ENCODE data around the gene FBXL7. TPM values are rescaled to one million over a fixed set of nuclear protein-coding genes. Genes with fewer than 3 reads are reported as not detected.

FBXL7 gene
- total and polyA plus RNA-seq, 2 experiments from 2014 or later, result 4.5 to 15.2 TPM

DNA sequence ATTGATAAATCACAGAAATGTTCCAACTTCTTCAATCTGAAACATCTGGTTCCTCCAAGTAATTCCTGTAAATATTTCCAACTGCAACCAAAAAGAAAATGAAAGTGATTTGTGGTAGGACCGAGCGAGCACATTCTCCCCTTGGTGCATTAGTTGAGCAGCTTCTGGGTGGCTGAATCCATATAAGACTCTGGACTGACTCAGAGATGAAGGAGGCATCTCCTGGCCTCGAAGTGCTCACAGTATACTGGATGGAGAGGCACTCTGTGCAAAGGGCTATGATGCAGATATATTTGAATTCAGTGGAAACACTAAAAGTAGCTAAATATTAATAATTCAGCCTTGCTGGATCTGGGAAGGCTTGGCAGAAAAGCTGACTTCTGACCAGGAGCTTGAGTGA, 414.7 kb downstream of the FBXL7 start:
- H3F3A ChIP-seq (replicated peaks; ENCODE audit: low read depth), result no peaks in the 10 kb centered on the region
- ATAC-seq, result no peak
- no peaks in the 10 kb centered on the region for H3K27me3 ChIP-seq (ENCODE audit: insufficient read depth)
- Mint-ChIP-seq H3K27me3 (ENCODE audit: insufficient read depth, low read depth, poor library complexity) (no peaks in the 10 kb centered on the region), H3K9me3 (no peaks in the 10 kb centered on the region; the same call in 2 of the 3 replicates), H3K4me1 (peaks cover 22% of the 10 kb centered on the region), H3K27ac (no peak overlapping the region), H3K4me3 (no peak overlapping the region), H3K36me3 (ENCODE audit: low read depth) (no peaks in the 10 kb centered on the region; the same call in 2 of the 3 replicates)
- no peak overlapping the region for H3K4me2 ChIP-seq
- no peak overlapping the region for H2AFZ ChIP-seq
- no peaks in the 10 kb centered on the region for H4K20me1 ChIP-seq (replicated peaks; ENCODE audit: insufficient read depth)
- DNase-seq (ENCODE audit: low spot score), result no peak
- H3K9me2 ChIP-seq (ENCODE audit: insufficient read depth), result no peaks in the 10 kb centered on the region
- TF ChIP-seq ZNF331 (CRISPR knock-in tag; IDR thresholded peaks at IDR 0.05; ENCODE audit: low read depth) (no peak), EZH2phosphoT487 (IDR thresholded peaks at IDR 0.05; ENCODE audit: unreplicated experiment) (no peak), CTCF (conservative IDR thresholded peaks at IDR 0.05; ENCODE audit: low read depth in 2 of 2) (no peak), EZH2 (IDR thresholded peaks at IDR 0.05; ENCODE audit: low read depth, unreplicated experiment) (no peak), ETS1 (IDR thresholded peaks at IDR 0.05) (no peak), POLR2AphosphoS5 (IDR thresholded peaks at IDR 0.05; ENCODE audit: low read depth) (no peak), STAT1 (IDR thresholded peaks at IDR 0.05; ENCODE audit: unreplicated experiment) (no peak), NANOG (IDR thresholded peaks at IDR 0.05; ENCODE audit: borderline replicate concordance) (no peak), JUNB (IDR thresholded peaks at IDR 0.05; ENCODE audit: unreplicated experiment) (no peak), ZNF114 (CRISPR knock-in tag; IDR thresholded peaks at IDR 0.05) (no peak), ZNF462 (CRISPR knock-in tag; IDR thresholded peaks at IDR 0.05) (no peak), CREB1 (CRISPR knock-in tag; IDR thresholded peaks at IDR 0.05; ENCODE audit: low read depth) (no peak)
- TF ChIP-seq, protein P1, sequence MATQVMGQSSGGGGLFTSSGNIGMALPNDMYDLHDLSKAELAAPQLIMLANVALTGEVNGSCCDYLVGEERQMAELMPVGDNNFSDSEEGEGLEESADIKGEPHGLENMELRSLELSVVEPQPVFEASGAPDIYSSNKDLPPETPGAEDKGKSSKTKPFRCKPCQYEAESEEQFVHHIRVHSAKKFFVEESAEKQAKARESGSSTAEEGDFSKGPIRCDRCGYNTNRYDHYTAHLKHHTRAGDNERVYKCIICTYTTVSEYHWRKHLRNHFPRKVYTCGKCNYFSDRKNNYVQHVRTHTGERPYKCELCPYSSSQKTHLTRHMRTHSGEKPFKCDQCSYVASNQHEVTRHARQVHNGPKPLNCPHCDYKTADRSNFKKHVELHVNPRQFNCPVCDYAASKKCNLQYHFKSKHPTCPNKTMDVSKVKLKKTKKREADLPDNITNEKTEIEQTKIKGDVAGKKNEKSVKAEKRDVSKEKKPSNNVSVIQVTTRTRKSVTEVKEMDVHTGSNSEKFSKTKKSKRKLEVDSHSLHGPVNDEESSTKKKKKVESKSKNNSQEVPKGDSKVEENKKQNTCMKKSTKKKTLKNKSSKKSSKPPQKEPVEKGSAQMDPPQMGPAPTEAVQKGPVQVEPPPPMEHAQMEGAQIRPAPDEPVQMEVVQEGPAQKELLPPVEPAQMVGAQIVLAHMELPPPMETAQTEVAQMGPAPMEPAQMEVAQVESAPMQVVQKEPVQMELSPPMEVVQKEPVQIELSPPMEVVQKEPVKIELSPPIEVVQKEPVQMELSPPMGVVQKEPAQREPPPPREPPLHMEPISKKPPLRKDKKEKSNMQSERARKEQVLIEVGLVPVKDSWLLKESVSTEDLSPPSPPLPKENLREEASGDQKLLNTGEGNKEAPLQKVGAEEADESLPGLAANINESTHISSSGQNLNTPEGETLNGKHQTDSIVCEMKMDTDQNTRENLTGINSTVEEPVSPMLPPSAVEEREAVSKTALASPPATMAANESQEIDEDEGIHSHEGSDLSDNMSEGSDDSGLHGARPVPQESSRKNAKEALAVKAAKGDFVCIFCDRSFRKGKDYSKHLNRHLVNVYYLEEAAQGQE (IDR thresholded peaks at IDR 0.05; ENCODE audit: unreplicated experiment), result no peak
- peaks cover 31% of the 10 kb centered on the region for H3K4me1 ChIP-seq (ENCODE audit: insufficient read depth)
- no peaks in the 10 kb centered on the region for H3K36me3 ChIP-seq (ENCODE audit: insufficient read depth)
- peaks cover 8% of the 10 kb centered on the region for H3K79me2 ChIP-seq (replicated peaks; ENCODE audit: insufficient read depth)
- no peak overlapping the region for H3K27ac ChIP-seq (ENCODE audit: low read depth)
- H3K4me3 ChIP-seq, result no peak overlapping the region
